ENCODE measurements around the gene ITGB2. TPM values are rescaled to one million over a fixed set of nuclear protein-coding genes. Genes with fewer than 3 reads are reported as not detected.

Gene ITGB2
- total RNA-seq, 2 donors from 2014 or later: 13.1 to 27.1 TPM

GRCh38 chr21:44897326-44898010, 23.2 kb downstream of the ITGB2 start:
- no peak for TF ChIP-seq CTCF (IDR thresholded peaks at IDR 0.05)
- peak; percentile 79 for DNase-seq
- Histone ChIP-seq H3K9ac (ENCODE audit: low read depth in 2 of 2, low read length in 2 of 2) (no peak overlapping the region), H3K27me3 (no peaks in the 10 kb centered on the region), H3K9me3 (no peaks in the 10 kb centered on the region), H3K4me1 (peaks cover 4% of the 10 kb centered on the region), H3K27ac (no peak overlapping the region), H3K36me3 (no peaks in the 10 kb centered on the region), H3K4me3 (no peak overlapping the region)
- intact Hi-C loops (cut with DNase I): no loop called here

- no peaks in the 10 kb centered on the region for H3K27me3 ChIP-seq
These were observed 24.0 kb downstream of the ITGB2 start for GRCh38 chr21:44896561-44897286.

GRCh38 chr21:44895859-44896258, 24.8 kb downstream of the ITGB2 start:
- TF ChIP-seq CTCF (IDR thresholded peaks at IDR 0.05): no peak
- peaks cover 4% of the 10 kb centered on the region for H3K4me1 ChIP-seq
- no peak overlapping the region for H3K27ac ChIP-seq
- H3K9ac ChIP-seq (ENCODE audit: low read depth in 2 of 2, low read length in 2 of 2): no peak overlapping the region
- no peak overlapping the region for H3K4me3 ChIP-seq
- no peaks in the 10 kb centered on the region for H3K9me3 ChIP-seq
- intact Hi-C loops (cut with DNase I): no loop called here
- DNase-seq: no peak
- H3K36me3 ChIP-seq: no peaks in the 10 kb centered on the region
- no peaks in the 10 kb centered on the region for H3K27me3 ChIP-seq

More at GRCh38 chr21:44896561-44897286, 24.0 kb downstream of the ITGB2 start:
- peaks cover 4% of the 10 kb centered on the region for H3K4me1 ChIP-seq
- TF ChIP-seq CTCF (IDR thresholded peaks at IDR 0.05): no peak
- no peak overlapping the region for H3K9ac ChIP-seq (ENCODE audit: low read depth in 2 of 2, low read length in 2 of 2)
- no peak overlapping the region for H3K4me3 ChIP-seq
- no peak for DNase-seq
- intact Hi-C loops (cut with DNase I): no loop called here
- no peak overlapping the region for H3K27ac ChIP-seq
- H3K9me3 ChIP-seq: no peaks in the 10 kb centered on the region
- no peaks in the 10 kb centered on the region for H3K36me3 ChIP-seq

GRCh38 chr21:44894687-44895302, 25.9 kb downstream of the ITGB2 start:
- Histone ChIP-seq H3K4me1 (peaks cover 4% of the 10 kb centered on the region), H3K27me3 (no peaks in the 10 kb centered on the region), H3K9ac (ENCODE audit: low read depth in 2 of 2, low read length in 2 of 2) (no peak overlapping the region), H3K4me3 (no peak overlapping the region), H3K36me3 (no peaks in the 10 kb centered on the region), H3K9me3 (no peaks in the 10 kb centered on the region), H3K27ac (no peak overlapping the region)
- intact Hi-C loops (cut with DNase I): no loop called here
- no peak for DNase-seq
- no peak for TF ChIP-seq CTCF (IDR thresholded peaks at IDR 0.05)

GRCh38 chr21:44893948-44894656, 26.6 kb downstream of the ITGB2 start:
- Histone ChIP-seq H3K4me3 (no peak overlapping the region), H3K36me3 (no peaks in the 10 kb centered on the region), H3K27me3 (no peaks in the 10 kb centered on the region), H3K9me3 (no peaks in the 10 kb centered on the region), H3K9ac (ENCODE audit: low read depth in 2 of 2, low read length in 2 of 2) (no peak overlapping the region), H3K27ac (no peak overlapping the region), H3K4me1 (peaks cover 4% of the 10 kb centered on the region)
- DNase-seq: no peak
- TF ChIP-seq CTCF (IDR thresholded peaks at IDR 0.05): no peak
- intact Hi-C loops (cut with DNase I): no loop called here
